Adrenal gland (tissue), 12 donors: ENCODE measurements around the gene BROX. TPM values are rescaled to one million over a fixed set of nuclear protein-coding genes. Genes with fewer than 3 reads are reported as not detected.
A peak's percentile ranks its signal among the peaks of the same experiment; 100 is the strongest.
"Not testable (repeated sequence)": the region's sequence is repeated elsewhere in the genome, so short reads cannot be mapped to it uniquely, and the experiment has no call there.

ENCODE experiments used
- DNase-seq, 7 donors: peaks; one replicate each; pipeline ENCODE4 v3.0.0-alpha.2; 2019 to 2020
- H3K27ac ChIP-seq, 5 donors: fragments of 200-600 bp; sonication (generic) in 4 of 5; 1 replicate in 3 of 5; 2 replicates in 2 of 5; pipeline versions ENCODE4 v1.5.1 to v1.8.0; 2016 to 2020; ENCODE audit warnings: mild to moderate bottlenecking in 1 of 5
- H3K27me3 ChIP-seq: fragments of 200-600 bp; 2 replicates; pipeline ENCODE4 v1.8.0; 2021
- H3K36me3 ChIP-seq, 2 donors: fragments of 200-600 bp; replicated peaks in 1 of 2; 1 replicate in 1 of 2; 2 replicates in 1 of 2; pipeline versions ENCODE4 v1.5.1 to v1.8.0; 2018 to 2022
- H3K4me1 ChIP-seq, 2 donors: fragments of 200-600 bp; replicated peaks in 1 of 2; 1 replicate in 1 of 2; 2 replicates in 1 of 2; pipeline versions ENCODE4 v1.5.1 to v1.8.0; 2018 to 2021
- H3K4me3 ChIP-seq, 4 donors: fragments of 200-600 bp; sonication (generic) in 3 of 4; one replicate each; pipeline ENCODE4 v1.5.1; 2016 to 2018
- H3K9me3 ChIP-seq, 3 donors: fragments of 200-600 bp; sonication (generic) in 1 of 3; replicated peaks in 1 of 3; 1 replicate in 2 of 3; 2 replicates in 1 of 3; pipeline versions ENCODE4 v1.5.1 to v1.8.0; 2016 to 2021
- CTCF ChIP-seq, 6 experiments: fragments of 450-650 bp in 4 of 6; fragments of 200-600 bp in 2 of 6; sonication (generic) in 1 of 6; IDR thresholded peaks; 1 replicate in 5 of 6; 2 replicates in 1 of 6; pipeline versions ENCODE4 v1.5.1 to v1.8.0; 2016 to 2021; ENCODE audit warnings: antibody characterized with exemption in 6 of 6, mild to moderate bottlenecking in 2 of 6, moderate library complexity in 1 of 6
- POLR2A ChIP-seq, 2 donors: fragments of 450-650 bp; IDR thresholded peaks; one replicate each; pipeline ENCODE4 v1.6.1; 2017; ENCODE audit warnings: antibody characterized with exemption in 2 of 2, mild to moderate bottlenecking in 2 of 2, moderate library complexity in 1 of 2
- WGBS, 4 donors: extraction: QIAGEN DNeasy Blood & Tissue Kit in 2 of 4; methylation state at CpG; one replicate each; pipeline versions ENCODE4 v1.1.5 to v1.1.7; 2013 to 2017; 5-methylcytosine and 5-hydroxymethylcytosine counted together
- intact Hi-C, 2 donors: fragments of 100-400 bp; cut with DNase I; formaldehyde crosslinking; loops; one replicate each; pipeline versions ENCODE4 v1.14.1 to v1.15.0; 2022 to 2023
- polyA plus RNA-seq, 3 donors: library from polyadenylated mRNA; stranded (reverse); fragments of 200-250 nt in 2 of 3; fragments of 350-450 nt in 1 of 3; fragmentation: Illumina TruSeq in 1 of 3; extraction: RNeasy Lipid Tissue Mini Kit (QIAGEN cat#74804) in 1 of 3; gene quantifications; one replicate each; pipeline ENCODE4 v1.2.3, GENCODE V29; 2013 to 2014
- total RNA-seq, 9 donors: library from RNA; depleted of rRNA in 4 of 9; stranded (reverse); fragments of >200 nt in 4 of 9; fragments of 120-200 nt in 1 of 9; fragmentation: NEBNext Ultra II Directional in 1 of 9; extraction: Animal tissue kit (Norgen Biotek cat#: 25700) in 1 of 9; gene quantifications; one replicate each; pipeline versions ENCODE4 v1.1.0 to v1.2.4, GENCODE V29; 2013 to 2023
- donor health status: healthy with polysubstance abuse.
- donor health status: Bipolar disorder and iron deficiency.
- donor health status: DM: yes; HTN: yes; CAD: no.
- donor health status: DM: no; HTN: no; CAD: no.
- donor health status: DM: no; HTN: no; CAD: no.
- donor health status: DM: yes; HTN: yes; CAD: no.

BROX gene
- total and polyA plus RNA-seq, 12 donors: 14.1 to 81.3 (median 41.3) TPM

GRCh38 chr1:222739465-222739864 lies 27.1 kb downstream of the BROX start:
- H3K9me3 ChIP-seq: no peaks in the 10 kb centered on the region
- 77 to 94% (median 89%) methylated on average over 2 of the region's 2 CpGs for WGBS, 4 donors
- no peak overlapping the region for H3K4me3 ChIP-seq
- H3K27me3 ChIP-seq: no peaks in the 10 kb centered on the region
- no peak for TF ChIP-seq CTCF (IDR thresholded peaks at IDR 0.05)
- TF ChIP-seq POLR2A (IDR thresholded peaks at IDR 0.05): no peak
- intact Hi-C loops: loop anchor here in 1 of 2 donors (2.0 kb wide), 1 partner anchor 351 kb away; no protein-coding TSS in a partner anchor
- no peak overlapping the region for H3K27ac ChIP-seq
- no peaks in the 10 kb centered on the region for H3K4me1 ChIP-seq
- peaks cover 0 to 3% of the 10 kb centered on the region in 2 donors for H3K36me3 ChIP-seq
- no peak for DNase-seq

GRCh38 chr1:222739929-222740328 lies 27.6 kb downstream of the BROX start:
- intact Hi-C loops: loop anchor here in 1 of 2 donors (2.0 kb wide), 1 partner anchor 351 kb away; no protein-coding TSS in a partner anchor
- H3K27me3 ChIP-seq: no peaks in the 10 kb centered on the region
- peak overlapping the region in 1 of 5 donors; percentile 24 for H3K27ac ChIP-seq
- no peaks in the 10 kb centered on the region for H3K4me1 ChIP-seq
- no peaks in the 10 kb centered on the region for H3K36me3 ChIP-seq
- no peaks in the 10 kb centered on the region for H3K9me3 ChIP-seq
- 49 to 54% (median 53%) methylated on average over 1 of the region's 1 CpG for WGBS, 4 donors
- H3K4me3 ChIP-seq: no peak overlapping the region
- no peak for TF ChIP-seq POLR2A (IDR thresholded peaks at IDR 0.05)
- TF ChIP-seq CTCF (IDR thresholded peaks at IDR 0.05): no peak
- DNase-seq: no peak

- H3K27me3 ChIP-seq, intact Hi-C loops, DNase-seq, H3K9me3 ChIP-seq, H3K4me3 ChIP-seq, H3K27ac ChIP-seq, H3K4me1 ChIP-seq, H3K36me3 ChIP-seq: not testable (repeated sequence)
- WGBS, 4 donors: 84 to 91% (median 87%) methylated on average over 5 of the region's 5 CpGs
These were observed 29.5 kb downstream of the BROX start for GRCh38 chr1:222741630-222742457.

- TF ChIP-seq CTCF (IDR thresholded peaks at IDR 0.05) (no peak), POLR2A (IDR thresholded peaks at IDR 0.05) (no peak)
- no peaks in the 10 kb centered on the region for H3K9me3 ChIP-seq
- H3K36me3 ChIP-seq: no peaks in the 10 kb centered on the region
- intact Hi-C loops: no loop called here
- H3K27ac ChIP-seq: no peak overlapping the region
- DNase-seq: no peak
- peaks cover 0 to 4% of the 10 kb centered on the region in 2 donors for H3K4me1 ChIP-seq
- no peak overlapping the region for H3K4me3 ChIP-seq
- no peaks in the 10 kb centered on the region for H3K27me3 ChIP-seq
These were observed 37.6 kb downstream of the BROX start for GRCh38 chr1:222749927-222750326.

- Histone ChIP-seq H3K4me1 (peaks cover 0 to 6% of the 10 kb centered on the region in 2 donors), H3K27me3 (no peaks in the 10 kb centered on the region), H3K27ac (no peak overlapping the region), H3K9me3 (no peaks in the 10 kb centered on the region), H3K4me3 (no peak overlapping the region), H3K36me3 (no peaks in the 10 kb centered on the region)
- WGBS, 4 donors: 76 to 89% (median 79%) methylated on average over 1 of the region's 1 CpG
- TF ChIP-seq CTCF (IDR thresholded peaks at IDR 0.05) (no peak), POLR2A (IDR thresholded peaks at IDR 0.05) (no peak)
- DNase-seq: no peak
- intact Hi-C loops: no loop called here
These were observed 38.3 kb downstream of the BROX start for GRCh38 chr1:222750651-222751050.
